ENCODE measurements around the gene NEK6.

DNA sequence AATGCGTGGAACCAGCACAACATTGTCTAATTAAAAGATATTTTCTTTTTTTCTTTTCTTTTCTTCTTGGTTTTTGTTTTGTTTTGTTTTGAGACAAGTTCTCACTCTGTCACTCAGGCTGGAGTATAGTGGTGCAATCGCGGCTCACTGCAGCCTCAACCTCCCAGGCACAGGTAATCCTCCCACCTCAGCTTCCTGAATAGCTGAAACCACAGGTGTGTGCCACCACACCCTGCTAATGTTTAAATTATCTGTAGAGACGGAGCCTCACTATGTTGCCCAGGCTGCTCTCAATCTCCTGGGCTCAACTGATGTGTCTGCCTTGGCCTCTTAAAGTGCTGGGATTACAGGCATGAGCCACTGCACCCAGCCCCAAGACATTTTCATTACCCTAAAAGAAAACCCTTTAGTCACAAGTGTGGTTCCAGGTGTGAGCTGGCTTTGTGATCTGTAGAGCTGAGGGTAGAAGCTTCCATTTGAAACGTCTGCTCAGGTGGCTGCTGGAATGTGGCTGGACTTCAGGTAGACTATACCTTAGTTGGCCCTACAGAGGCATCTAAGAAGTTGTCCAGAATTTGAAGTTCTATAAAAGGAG is 19.1 kb upstream of the NEK6 start:
- TF ChIP-seq, protein P1, sequence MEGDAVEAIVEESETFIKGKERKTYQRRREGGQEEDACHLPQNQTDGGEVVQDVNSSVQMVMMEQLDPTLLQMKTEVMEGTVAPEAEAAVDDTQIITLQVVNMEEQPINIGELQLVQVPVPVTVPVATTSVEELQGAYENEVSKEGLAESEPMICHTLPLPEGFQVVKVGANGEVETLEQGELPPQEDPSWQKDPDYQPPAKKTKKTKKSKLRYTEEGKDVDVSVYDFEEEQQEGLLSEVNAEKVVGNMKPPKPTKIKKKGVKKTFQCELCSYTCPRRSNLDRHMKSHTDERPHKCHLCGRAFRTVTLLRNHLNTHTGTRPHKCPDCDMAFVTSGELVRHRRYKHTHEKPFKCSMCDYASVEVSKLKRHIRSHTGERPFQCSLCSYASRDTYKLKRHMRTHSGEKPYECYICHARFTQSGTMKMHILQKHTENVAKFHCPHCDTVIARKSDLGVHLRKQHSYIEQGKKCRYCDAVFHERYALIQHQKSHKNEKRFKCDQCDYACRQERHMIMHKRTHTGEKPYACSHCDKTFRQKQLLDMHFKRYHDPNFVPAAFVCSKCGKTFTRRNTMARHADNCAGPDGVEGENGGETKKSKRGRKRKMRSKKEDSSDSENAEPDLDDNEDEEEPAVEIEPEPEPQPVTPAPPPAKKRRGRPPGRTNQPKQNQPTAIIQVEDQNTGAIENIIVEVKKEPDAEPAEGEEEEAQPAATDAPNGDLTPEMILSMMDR (IDR thresholded peaks at IDR 0.05): no peak
- no peak for TF ChIP-seq POLR2A (IDR thresholded peaks at IDR 0.05)

All from testis (tissue), 2 donors.